ENCODE measurements around the gene RNF148.

Gene RNF148

GRCh38 chr7:122702872-122703510 lies at the start of gene RNF148:
RNF148 (minus strand) TSS chr7:122702922; CDS start chr7:122702750, 172 bp downstream.
- DNase-seq (ENCODE audit: low spot score): no peak

- DNase-seq (ENCODE audit: low spot score): no peak
Observed at GRCh38 chr7:122750389-122750788, 47.7 kb upstream of the RNF148 start.

- no peak for DNase-seq (ENCODE audit: low spot score)
Observed at GRCh38 chr7:122748195-122748594, 45.5 kb upstream of the RNF148 start.

GRCh38 chr7:122746948-122747347 lies 44.2 kb upstream of the RNF148 start:
- DNase-seq (ENCODE audit: low spot score): no peak

- no peak for DNase-seq (ENCODE audit: low spot score)
Observed at GRCh38 chr7:122743211-122743610, 40.5 kb upstream of the RNF148 start.

- no peak for DNase-seq (ENCODE audit: low spot score)
Observed at GRCh38 chr7:122738947-122739346, 36.2 kb upstream of the RNF148 start.

GRCh38 chr7:122736183-122736582 lies 33.5 kb upstream of the RNF148 start:
- no peak for DNase-seq (ENCODE audit: low spot score)

GRCh38 chr7:122727759-122728158 lies 25.0 kb upstream of the RNF148 start:
- DNase-seq (ENCODE audit: low spot score): no peak

GRCh38 chr7:122727354-122727753 lies 24.6 kb upstream of the RNF148 start:
- DNase-seq (ENCODE audit: low spot score): no peak

- DNase-seq (ENCODE audit: low spot score): no peak
Observed at GRCh38 chr7:122726881-122727280, 24.2 kb upstream of the RNF148 start.

- DNase-seq (ENCODE audit: low spot score): no peak
Observed at GRCh38 chr7:122724366-122724765, 21.6 kb upstream of the RNF148 start.

- DNase-seq (ENCODE audit: low spot score): no peak
Observed at GRCh38 chr7:122719010-122719578, 16.4 kb upstream of the RNF148 start.

- DNase-seq (ENCODE audit: low spot score): no peak
Observed at GRCh38 chr7:122717356-122718089, 14.8 kb upstream of the RNF148 start.

GRCh38 chr7:122715183-122715582 lies 12.5 kb upstream of the RNF148 start:
- DNase-seq (ENCODE audit: low spot score): no peak

GRCh38 chr7:122710916-122711315 lies 8.2 kb upstream of the RNF148 start:
- no peak for DNase-seq (ENCODE audit: low spot score)

GRCh38 chr7:122709930-122710646 lies 7.4 kb upstream of the RNF148 start:
- no peak for DNase-seq (ENCODE audit: low spot score)

GRCh38 chr7:122706836-122707235 lies 4.1 kb upstream of the RNF148 start:
- no peak for DNase-seq (ENCODE audit: low spot score)

GRCh38 chr7:122699017-122699416 lies 3.7 kb downstream of the RNF148 start, which contains the start of gene RNF133:
RNF133 (minus strand) TSS chr7:122699117; CDS start chr7:122698918, 199 bp downstream.
- DNase-seq (ENCODE audit: low spot score): no peak

- DNase-seq (ENCODE audit: low spot score): no peak
Observed at GRCh38 chr7:122695816-122696215, 6.9 kb downstream of the RNF148 start.

- no peak for DNase-seq (ENCODE audit: low spot score)
Observed at GRCh38 chr7:122694697-122695096, 8.0 kb downstream of the RNF148 start.

- no peak for DNase-seq (ENCODE audit: low spot score)
Observed at GRCh38 chr7:122692769-122693309, 9.9 kb downstream of the RNF148 start.

- no peak for DNase-seq (ENCODE audit: low spot score)
Observed at GRCh38 chr7:122691569-122692235, 11.0 kb downstream of the RNF148 start.

Data from pons (tissue), 1 donor.